ENCODE data around the gene CADPS2.

CADPS2 gene

DNA sequence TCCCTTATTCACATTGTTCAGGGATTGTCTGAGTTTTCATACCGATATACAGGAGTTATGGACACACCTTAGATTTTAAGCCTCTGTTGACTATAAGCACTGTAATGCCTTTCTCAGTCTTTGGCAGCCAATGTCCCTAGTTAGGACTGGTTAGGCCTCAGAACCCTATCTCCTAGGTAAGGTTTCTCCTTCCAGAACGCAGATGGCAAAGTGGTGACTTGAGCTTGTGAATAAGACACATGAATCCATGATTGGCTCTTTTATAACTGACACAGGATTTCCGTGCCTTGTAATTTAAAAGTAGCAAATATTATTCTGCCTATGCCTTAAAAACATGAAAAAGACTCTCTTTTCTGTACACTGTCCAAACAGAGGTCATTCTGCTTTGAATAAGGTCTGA lies 171.1 kb downstream of the CADPS2 start:
- Histone ChIP-seq H3K27ac (ENCODE audit: low read depth, low read length) (no peak overlapping the region), H3K36me3 (ENCODE audit: insufficient read depth, low read length) (no peaks in the 10 kb centered on the region), H3K27me3 (ENCODE audit: insufficient read depth, low read length) (no peaks in the 10 kb centered on the region), H3K9ac (ENCODE audit: low read depth, low read length) (no peak overlapping the region), H3K4me3 (ENCODE audit: low read length) (no peak overlapping the region), H3K9me3 (ENCODE audit: insufficient read depth, low read depth, low read length) (no peaks in the 10 kb centered on the region), H3K4me1 (ENCODE audit: insufficient read depth, low read length) (peaks cover 13% of the 10 kb centered on the region)
- WGBS = 93% methylated on average over 3 of the region's 3 CpGs

DNA sequence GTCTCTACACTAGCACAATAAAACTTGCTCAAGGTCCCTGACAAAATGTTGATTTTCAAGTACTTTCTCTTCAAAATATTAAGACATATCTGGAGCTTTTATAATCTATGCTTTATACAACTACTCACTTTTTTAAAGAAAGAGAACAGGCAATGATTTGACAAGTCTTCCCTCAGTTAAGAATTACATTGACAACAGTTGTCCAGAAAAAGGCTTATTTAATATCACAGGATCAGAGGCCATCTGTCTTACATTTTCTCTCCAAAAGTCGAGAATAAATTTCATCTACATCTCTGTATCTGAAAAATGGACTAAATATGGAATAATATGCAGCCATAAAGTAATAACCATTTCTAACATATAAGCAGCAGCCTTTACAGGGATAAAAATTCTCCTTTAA lies 175.3 kb downstream of the CADPS2 start:
- WGBS = no CpG with 5 or more reads among the region's 1 CpG
- Histone ChIP-seq H3K4me1 (ENCODE audit: insufficient read depth, low read length) (0 out of 2 replicates have a peak, but pooled peaks cover 2% of the 10 kb centered on the region), H3K36me3 (ENCODE audit: insufficient read depth, low read length) (no peaks in the 10 kb centered on the region), H3K9me3 (ENCODE audit: insufficient read depth, low read depth, low read length) (no peaks in the 10 kb centered on the region), H3K4me3 (ENCODE audit: low read length) (no peak overlapping the region), H3K27me3 (ENCODE audit: insufficient read depth, low read length) (no peaks in the 10 kb centered on the region), H3K27ac (ENCODE audit: low read depth, low read length) (no peak overlapping the region), H3K9ac (ENCODE audit: low read depth, low read length) (no peak overlapping the region)

DNA sequence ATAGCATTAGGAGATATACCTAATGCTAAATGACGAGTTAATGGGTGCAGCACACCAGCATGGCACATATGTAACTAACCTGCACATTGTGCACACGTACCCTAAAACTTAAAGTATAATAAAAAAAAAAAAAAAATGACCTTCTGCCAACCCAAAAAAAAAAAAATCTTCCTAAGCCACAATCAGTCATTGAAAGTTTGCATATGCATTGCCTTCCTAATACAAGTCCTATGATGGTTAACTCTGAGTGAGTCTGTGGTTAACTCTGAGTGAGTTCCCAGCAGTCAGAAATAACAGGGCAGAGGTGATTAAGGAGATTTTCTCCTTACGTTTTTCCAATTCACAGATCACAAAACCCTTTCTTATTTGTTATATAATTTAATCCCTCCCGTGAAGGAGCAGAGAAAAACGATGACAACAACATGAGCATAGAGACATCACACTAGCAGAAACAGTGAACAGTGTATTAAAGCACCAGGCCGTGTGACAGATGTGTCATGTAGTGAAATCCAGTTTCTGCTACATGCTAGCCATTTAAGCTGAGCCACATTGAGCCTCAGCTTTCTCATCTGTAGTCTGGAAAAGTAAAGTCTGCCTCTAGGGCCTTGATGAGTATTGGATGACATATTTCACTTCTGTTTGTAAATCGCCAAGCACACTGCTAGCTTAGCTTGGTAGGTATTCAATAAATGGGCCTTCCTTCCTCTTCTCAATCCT lies 176.2 kb downstream of the CADPS2 start:
- H3K36me3 ChIP-seq (ENCODE audit: insufficient read depth, low read length) = no peaks in the 10 kb centered on the region
- no peak overlapping the region for H3K9ac ChIP-seq (ENCODE audit: low read depth, low read length)
- no peak overlapping the region for H3K4me3 ChIP-seq (ENCODE audit: low read length)
- WGBS = 96% methylated on average over 5 of the region's 7 CpGs
- no peaks in the 10 kb centered on the region for H3K27me3 ChIP-seq (ENCODE audit: insufficient read depth, low read length)
- no peaks in the 10 kb centered on the region for H3K9me3 ChIP-seq (ENCODE audit: insufficient read depth, low read depth, low read length)
- no peaks in the 10 kb centered on the region for H3K4me1 ChIP-seq (ENCODE audit: insufficient read depth, low read length)
- no peak overlapping the region for H3K27ac ChIP-seq (ENCODE audit: low read depth, low read length)

DNA sequence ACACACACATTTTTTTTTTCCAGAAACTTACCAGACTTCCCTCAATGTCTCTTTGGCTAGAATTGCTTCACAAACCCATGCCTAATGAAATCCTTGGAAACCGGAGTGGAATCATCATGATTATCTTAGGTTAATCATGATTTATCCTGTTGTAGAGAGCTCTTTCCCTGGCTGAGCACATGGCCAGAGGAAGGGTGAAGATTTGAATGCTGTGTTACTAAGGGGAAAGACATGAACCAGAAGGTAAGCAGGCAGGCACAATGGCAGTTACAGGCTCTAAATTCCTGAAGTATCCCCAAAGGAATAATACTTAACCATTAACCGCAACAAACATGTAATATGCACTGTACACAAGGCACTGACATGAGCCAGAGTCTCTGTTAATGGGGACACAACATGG lies 179.4 kb downstream of the CADPS2 start:
- Histone ChIP-seq H3K4me3 (ENCODE audit: low read length) (no peak overlapping the region), H3K27me3 (ENCODE audit: insufficient read depth, low read length) (no peaks in the 10 kb centered on the region), H3K9me3 (ENCODE audit: insufficient read depth, low read depth, low read length) (no peaks in the 10 kb centered on the region), H3K27ac (ENCODE audit: low read depth, low read length) (no peak overlapping the region), H3K4me1 (ENCODE audit: insufficient read depth, low read length) (no peaks in the 10 kb centered on the region), H3K9ac (ENCODE audit: low read depth, low read length) (no peak overlapping the region), H3K36me3 (ENCODE audit: insufficient read depth, low read length) (no peaks in the 10 kb centered on the region)
- 93% methylated on average over 2 of the region's 2 CpGs for WGBS

DNA sequence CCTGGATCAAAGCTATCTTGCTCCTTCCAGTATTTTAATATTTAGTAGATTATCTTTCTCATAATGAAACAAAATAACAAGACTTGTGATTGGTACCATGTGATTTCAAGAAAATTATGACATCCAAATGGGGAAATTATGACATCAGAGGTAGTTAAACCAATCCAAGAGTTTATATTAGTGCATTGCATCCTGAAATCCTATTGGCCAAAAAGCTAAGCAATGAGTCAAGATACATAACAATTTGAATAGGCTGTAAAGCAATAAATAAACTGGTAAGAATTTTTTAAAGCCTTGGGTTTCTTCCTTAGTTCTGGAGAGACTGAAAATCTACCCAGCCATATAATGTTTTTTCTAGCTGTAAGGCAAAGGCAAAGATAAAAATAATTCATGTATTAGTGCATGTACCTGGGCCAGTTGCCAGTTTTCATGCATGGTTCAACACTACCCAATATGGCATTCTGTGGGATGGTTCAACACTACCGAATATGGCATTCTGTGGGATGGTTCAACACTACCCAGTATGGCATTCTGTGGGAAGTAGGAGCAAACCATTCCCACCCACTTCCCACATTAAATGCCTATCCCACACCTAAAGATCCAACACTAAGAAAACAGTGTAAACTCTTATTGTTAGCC lies 183.3 kb downstream of the CADPS2 start, which contains the start of gene RNF148:
TSS of gene RNF148 (minus strand) at position 51 of the 639 bp plus-strand sequence. CDS start 172 bp downstream, outside the sequence.
- no peak within 1 kb of the TSS for H3K9ac ChIP-seq (ENCODE audit: low read depth, low read length)
- WGBS = 94% methylated on average over 1 of the region's 1 CpG
- no peaks in the 10 kb centered on the region; the same call in 1 of the 2 replicates for H3K4me1 ChIP-seq (ENCODE audit: insufficient read depth, low read length)
- H3K36me3 ChIP-seq (ENCODE audit: insufficient read depth, low read length) = no peaks in the 10 kb centered on the region
- H3K27me3 ChIP-seq (ENCODE audit: insufficient read depth, low read length) = no peaks in the 10 kb centered on the region
- no peak within 1 kb of the TSS for H3K4me3 ChIP-seq (ENCODE audit: low read length)
- no peaks in the 10 kb centered on the region for H3K9me3 ChIP-seq (ENCODE audit: insufficient read depth, low read depth, low read length)
- no peak within 1 kb of the TSS for H3K27ac ChIP-seq (ENCODE audit: low read depth, low read length)

DNA sequence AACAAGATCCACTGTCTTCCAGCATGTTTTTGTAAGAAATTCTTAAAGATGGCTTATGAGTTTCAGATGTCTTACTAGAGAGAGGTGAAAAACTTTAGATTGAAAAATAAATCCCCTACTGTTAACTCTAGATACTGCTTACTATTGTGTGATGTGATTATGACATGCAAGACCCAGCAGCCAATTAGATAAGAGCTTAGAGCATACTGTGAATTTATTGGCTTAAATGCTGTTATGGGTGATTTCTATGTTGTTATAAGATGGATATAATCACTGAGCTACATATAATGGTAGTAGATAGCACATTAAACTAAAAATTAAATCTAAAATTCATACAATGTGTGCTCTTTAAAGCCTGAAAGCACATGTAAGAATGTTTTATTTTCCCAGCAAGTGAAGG lies 187.2 kb downstream of the CADPS2 start, which contains the start of gene RNF133:
TSS of gene RNF133 (minus strand) at position 101 of the 400 bp plus-strand sequence. CDS start 199 bp downstream, outside the sequence.
- Histone ChIP-seq H3K4me1 (ENCODE audit: insufficient read depth, low read length) (peaks cover 3% of the 10 kb centered on the region), H3K9ac (ENCODE audit: low read depth, low read length) (no peak within 1 kb of the TSS), H3K9me3 (ENCODE audit: insufficient read depth, low read depth, low read length) (no peaks in the 10 kb centered on the region), H3K36me3 (ENCODE audit: insufficient read depth, low read length) (no peaks in the 10 kb centered on the region), H3K4me3 (ENCODE audit: low read length) (no peak within 1 kb of the TSS), H3K27me3 (ENCODE audit: insufficient read depth, low read length) (no peaks in the 10 kb centered on the region), H3K27ac (ENCODE audit: low read depth, low read length) (no peak within 1 kb of the TSS)

DNA sequence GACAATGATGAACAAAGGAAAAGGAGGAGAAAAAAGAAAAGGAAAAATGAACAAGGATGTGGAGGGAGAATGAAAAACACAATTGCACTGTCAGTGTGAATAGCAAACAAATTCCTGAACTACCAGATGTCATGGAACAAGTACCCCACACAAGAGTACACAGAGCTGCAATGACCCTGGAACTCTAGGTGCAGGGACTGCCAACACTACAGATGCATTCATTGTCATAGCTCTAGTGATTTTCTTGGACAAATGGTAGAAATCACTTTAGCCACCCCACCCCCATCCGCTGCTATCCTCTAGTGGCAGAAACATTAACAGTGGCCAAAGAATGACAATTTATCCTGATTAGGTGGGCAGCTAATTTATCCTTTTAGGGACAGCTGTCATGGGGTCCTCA lies 190.4 kb downstream of the CADPS2 start:
- no peaks in the 10 kb centered on the region for H3K27me3 ChIP-seq (ENCODE audit: insufficient read depth, low read length)
- no peak overlapping the region for H3K9ac ChIP-seq (ENCODE audit: low read depth, low read length)
- no peak overlapping the region for H3K27ac ChIP-seq (ENCODE audit: low read depth, low read length)
- 0 out of 2 replicates have a peak, but pooled peaks cover 7% of the 10 kb centered on the region for H3K9me3 ChIP-seq (ENCODE audit: insufficient read depth, low read depth, low read length)
- no peak overlapping the region for H3K4me3 ChIP-seq (ENCODE audit: low read length)
- WGBS = 81% methylated on average over 1 of the region's 1 CpG
- H3K4me1 ChIP-seq (ENCODE audit: insufficient read depth, low read length) = peaks cover 3% of the 10 kb centered on the region
- no peaks in the 10 kb centered on the region for H3K36me3 ChIP-seq (ENCODE audit: insufficient read depth, low read length)

DNA sequence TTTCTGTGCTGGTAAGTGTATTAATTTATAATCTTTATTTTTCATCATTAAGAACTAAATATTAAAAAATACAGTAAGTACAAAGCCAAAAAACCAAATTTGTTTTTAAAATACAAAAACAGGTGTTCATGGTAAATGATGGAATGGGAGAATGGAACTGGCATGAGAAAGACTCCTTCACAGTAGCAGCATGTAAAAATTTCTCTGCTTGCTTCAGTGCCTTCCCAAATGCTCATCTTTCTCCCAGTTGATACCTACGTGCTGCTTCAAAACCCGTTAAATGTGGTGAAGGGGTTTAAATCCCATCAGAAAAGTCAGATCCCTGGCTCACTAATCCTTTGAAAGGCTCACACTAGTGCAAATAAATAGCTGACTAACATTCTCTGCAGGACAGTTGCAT lies 191.6 kb downstream of the CADPS2 start:
- peaks cover 3% of the 10 kb centered on the region; the same call in 1 of the 2 replicates for H3K4me1 ChIP-seq (ENCODE audit: insufficient read depth, low read length)
- no peaks in the 10 kb centered on the region for H3K27me3 ChIP-seq (ENCODE audit: insufficient read depth, low read length)

DNA sequence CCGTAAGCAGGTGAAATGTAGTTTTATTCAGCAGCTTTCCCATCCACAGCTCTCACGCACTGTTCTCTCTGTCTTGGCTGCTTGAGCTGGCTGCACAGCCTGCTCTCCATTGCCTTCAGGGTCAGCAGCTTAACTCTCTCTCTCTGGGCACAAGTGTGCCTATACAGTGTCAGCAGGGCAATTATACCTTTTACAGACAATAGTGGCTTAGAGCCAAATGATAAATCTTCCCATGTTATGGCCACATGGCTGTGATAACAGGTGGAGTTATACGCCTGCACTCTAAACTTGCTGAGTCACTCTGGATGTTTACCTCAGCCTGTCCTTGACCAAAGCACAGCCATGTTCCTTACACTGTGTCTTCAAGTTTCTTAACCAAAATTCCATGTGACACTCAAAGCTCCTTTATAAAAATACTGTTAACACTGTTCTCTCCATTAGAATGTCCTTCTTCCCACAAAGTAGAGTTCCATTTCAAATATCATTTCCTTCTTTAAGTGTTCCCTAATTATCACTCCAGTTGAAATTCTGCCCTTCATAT lies 193.4 kb downstream of the CADPS2 start:
- WGBS = 97% methylated on average over 3 of the region's 3 CpGs
- Histone ChIP-seq H3K27me3 (ENCODE audit: insufficient read depth, low read length) (no peaks in the 10 kb centered on the region), H3K9ac (ENCODE audit: low read depth, low read length) (no peak overlapping the region), H3K36me3 (ENCODE audit: insufficient read depth, low read length) (no peaks in the 10 kb centered on the region), H3K27ac (ENCODE audit: low read depth, low read length) (no peak overlapping the region), H3K4me3 (ENCODE audit: low read length) (no peak overlapping the region), H3K9me3 (ENCODE audit: insufficient read depth, low read depth, low read length) (0 out of 2 replicates have a peak, but pooled peaks cover 7% of the 10 kb centered on the region), H3K4me1 (ENCODE audit: insufficient read depth, low read length) (peaks cover 3% of the 10 kb centered on the region; the same call in 1 of the 2 replicates)

More for the DNA sequence above, 191.6 kb downstream of the CADPS2 start:
- Histone ChIP-seq H3K36me3 (ENCODE audit: insufficient read depth, low read length) (no peaks in the 10 kb centered on the region), H3K27ac (ENCODE audit: low read depth, low read length) (no peak overlapping the region), H3K9me3 (ENCODE audit: insufficient read depth, low read depth, low read length) (0 out of 2 replicates have a peak, but pooled peaks cover 7% of the 10 kb centered on the region), H3K4me3 (ENCODE audit: low read length) (no peak overlapping the region), H3K9ac (ENCODE audit: low read depth, low read length) (no peak overlapping the region)
- 88% methylated on average over 2 of the region's 2 CpGs for WGBS

DNA sequence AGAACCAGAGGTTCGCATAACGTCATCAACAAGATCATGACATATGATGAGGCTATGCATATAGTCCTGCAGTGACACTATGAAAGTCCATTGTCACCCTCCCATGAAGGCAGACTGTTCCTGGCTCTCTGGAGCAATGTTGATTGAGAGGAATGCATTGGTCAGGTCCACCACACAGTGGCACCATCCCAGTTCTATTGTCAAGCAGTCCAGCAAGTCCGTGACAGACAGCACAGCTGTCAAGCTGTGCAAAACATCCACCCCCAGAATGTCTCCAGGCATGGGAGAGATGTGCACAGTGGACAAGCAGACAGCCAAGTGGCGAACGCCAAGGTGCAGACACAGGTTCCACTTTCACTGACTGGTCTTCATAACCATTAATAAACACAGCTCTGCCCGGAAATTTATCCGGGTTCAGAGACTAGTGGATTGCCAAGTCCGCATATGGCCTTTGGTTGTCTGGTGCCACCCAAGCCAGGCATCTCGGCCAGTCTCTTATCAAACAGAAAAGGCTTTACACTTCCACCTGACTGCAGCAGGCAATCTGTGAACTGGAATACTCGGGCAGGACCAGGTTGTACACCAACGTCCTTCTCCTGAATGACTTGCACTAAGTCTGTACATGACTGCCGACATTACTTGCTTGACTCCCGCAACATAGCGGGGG lies 194.6 kb downstream of the CADPS2 start:
- Histone ChIP-seq H3K4me3 (ENCODE audit: low read length) (no peak overlapping the region), H3K9ac (ENCODE audit: low read depth, low read length) (no peak overlapping the region), H3K27me3 (ENCODE audit: insufficient read depth, low read length) (no peaks in the 10 kb centered on the region), H3K4me1 (ENCODE audit: insufficient read depth, low read length) (peaks cover 11% of the 10 kb centered on the region), H3K36me3 (ENCODE audit: insufficient read depth, low read length) (no peaks in the 10 kb centered on the region), H3K27ac (ENCODE audit: low read depth, low read length) (no peak overlapping the region), H3K9me3 (ENCODE audit: insufficient read depth, low read depth, low read length) (0 out of 2 replicates have a peak, but pooled peaks cover 7% of the 10 kb centered on the region)
- 95% methylated on average over 14 of the region's 14 CpGs for WGBS

Measured in HUES64 (cell line).